GM19240 (cell line): ENCODE data around the gene OLAH.
A peak's percentile ranks its signal among the peaks of the same experiment; 100 is the strongest.

Experiments
- DNase-seq: peaks from one replicate; pipeline ENCODE4 v3.0.0; 2011; ENCODE audit warnings: low spot score; ENCODE audit not compliant: insufficient read length

OLAH gene

DNA sequence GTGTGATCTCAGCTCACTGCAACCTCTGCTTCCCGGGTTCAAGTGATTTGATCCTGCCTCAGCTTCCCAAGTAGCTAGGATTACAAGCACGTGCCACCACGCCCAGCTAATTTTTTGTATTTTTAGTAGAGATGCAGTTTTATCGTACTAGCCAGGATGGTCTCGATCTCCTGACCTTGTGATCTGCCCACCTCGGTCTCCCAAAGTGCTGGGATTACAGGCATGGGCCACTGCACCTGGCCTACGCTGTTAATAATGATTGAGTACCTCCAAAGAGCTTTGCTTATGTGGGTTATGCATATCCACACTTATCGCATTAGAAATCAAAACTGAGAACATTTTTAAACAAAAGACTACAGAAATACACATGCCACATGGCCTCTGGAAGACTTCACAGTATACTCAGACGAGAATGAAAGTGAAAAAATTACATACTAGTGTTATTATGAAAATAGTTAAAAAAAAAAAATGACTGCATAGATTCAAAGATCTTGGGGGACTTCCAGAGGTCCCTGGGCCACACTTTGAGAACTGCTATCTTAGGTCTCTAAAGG lies 78.8 kb downstream of the OLAH start:
- peak; percentile 41 for DNase-seq
